ENCODE measurements around the gene NECTIN1.

NECTIN1 gene

GRCh38 chr11:119639642-119640205 lies 89.3 kb downstream of the NECTIN1 start:
- DNase-seq = no peak

GRCh38 chr11:119638851-119639250 lies 90.1 kb downstream of the NECTIN1 start:
- DNase-seq = no peak

- DNase-seq = no peak
These were observed 91.5 kb downstream of the NECTIN1 start for GRCh38 chr11:119637481-119637880.

GRCh38 chr11:119635776-119636175 lies 93.2 kb downstream of the NECTIN1 start:
- no peak for DNase-seq

GRCh38 chr11:119635041-119635740 lies 93.8 kb downstream of the NECTIN1 start:
- DNase-seq = no peak

- DNase-seq = no peak
These were observed 94.7 kb downstream of the NECTIN1 start for GRCh38 chr11:119634301-119634700.

GRCh38 chr11:119629834-119630624 lies 99.0 kb downstream of the NECTIN1 start:
- DNase-seq = no peak

- DNase-seq = no peak
These were observed 99.9 kb downstream of the NECTIN1 start for GRCh38 chr11:119629085-119629484.

- no peak for DNase-seq
These were observed 101.7 kb downstream of the NECTIN1 start for GRCh38 chr11:119627286-119627685.

- DNase-seq = no peak
These were observed 102.1 kb downstream of the NECTIN1 start for GRCh38 chr11:119626871-119627270.

GRCh38 chr11:119626197-119626841 lies 102.7 kb downstream of the NECTIN1 start:
- no peak for DNase-seq

- no peak for DNase-seq
These were observed 103.6 kb downstream of the NECTIN1 start for GRCh38 chr11:119625206-119625978.

GRCh38 chr11:119624629-119625028 lies 104.4 kb downstream of the NECTIN1 start:
- DNase-seq = no peak

GRCh38 chr11:119624102-119624615 lies 104.8 kb downstream of the NECTIN1 start:
- no peak for DNase-seq

GRCh38 chr11:119623682-119624081 lies 105.3 kb downstream of the NECTIN1 start:
- no peak for DNase-seq

- DNase-seq = no peak
These were observed 106.4 kb downstream of the NECTIN1 start for GRCh38 chr11:119622454-119623143.

GRCh38 chr11:119619665-119620064 lies 109.3 kb downstream of the NECTIN1 start:
- DNase-seq = no peak

GRCh38 chr11:119618208-119618909 lies 110.6 kb downstream of the NECTIN1 start:
- no peak for DNase-seq

- no peak for DNase-seq
These were observed 111.7 kb downstream of the NECTIN1 start for GRCh38 chr11:119617340-119617713.

GRCh38 chr11:119616586-119617339 lies 112.2 kb downstream of the NECTIN1 start:
- DNase-seq = no peak

- DNase-seq = no peak
These were observed 113.2 kb downstream of the NECTIN1 start for GRCh38 chr11:119615882-119616196.
